ENCODE data around the gene ZBTB7C. TPM values are rescaled to one million over a fixed set of nuclear protein-coding genes. Genes with fewer than 3 reads are reported as not detected.

Gene ZBTB7C
- total and polyA plus RNA-seq, 2 of the 4 experiments (the other 2 are of a cell fraction): not detected

DNA sequence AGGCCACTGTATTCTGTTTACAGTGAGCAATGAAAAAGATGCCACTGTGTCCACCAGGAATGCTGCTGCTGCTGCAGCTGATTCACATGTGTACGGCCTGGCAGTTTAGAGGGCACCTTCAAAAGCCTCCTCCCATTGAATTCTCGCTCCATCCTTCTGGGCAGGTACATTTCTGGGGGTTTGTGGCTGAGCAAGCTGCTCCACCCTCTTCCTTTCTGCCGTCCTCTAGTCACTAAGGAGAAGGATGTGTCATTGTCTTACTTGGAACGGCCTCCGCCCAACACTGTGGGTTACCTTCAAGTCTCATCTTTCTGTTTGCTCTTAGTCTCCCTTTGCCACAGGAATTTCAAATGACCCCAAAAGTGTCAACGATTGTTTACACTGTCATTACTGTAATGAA is 182.0 kb downstream of the ZBTB7C start:
- Histone ChIP-seq H3K27ac (ENCODE audit: insufficient read depth, low read length) (no peak overlapping the region), H2AFZ (replicated peaks; ENCODE audit: low read length, poor library complexity) (peak overlapping the region; percentile 43), H3K56ac (ENCODE audit: extremely low read depth, insufficient read depth, low read length) (no peak overlapping the region), H2BK5ac (ENCODE audit: low read depth, low read length, poor library complexity, severe bottlenecking) (no peak overlapping the region), H3K18ac (ENCODE audit: low read depth, low read length) (no peak overlapping the region), H4K20me1 (ENCODE audit: insufficient read depth, low read length) (no peaks in the 10 kb centered on the region), H3K9me1 (ENCODE audit: insufficient read depth, low read length) (no peaks in the 10 kb centered on the region), H4K91ac (ENCODE audit: insufficient read depth, low read depth, low read length) (no peak overlapping the region), H3K9me3 (ENCODE audit: control insufficient read depth, insufficient read depth, low read length) (no peaks in the 10 kb centered on the region), H2BK120ac (ENCODE audit: low read depth, low read length) (no peak overlapping the region), H3K4me1 (ENCODE audit: control insufficient read depth, insufficient read depth, low read length) (no peaks in the 10 kb centered on the region), H3K36me3 (ENCODE audit: control insufficient read depth, insufficient read depth, low read length) (no peaks in the 10 kb centered on the region), H4K5ac (ENCODE audit: low read depth, low read length) (no peak overlapping the region), H3K14ac (replicated peaks; ENCODE audit: low read depth, low read length) (no peak overlapping the region), H3K4me3 (ENCODE audit: insufficient read depth, low read depth, low read length) (no peak overlapping the region), H3K9ac (ENCODE audit: low read depth, low read length) (no peak overlapping the region), H2AK5ac (ENCODE audit: low read depth, low read length) (no peak overlapping the region), H3K4ac (ENCODE audit: low read depth, low read length) (no peak overlapping the region), H3K79me1 (ENCODE audit: low read depth in 1 of 2, low read length in 2 of 2) (no peaks in the 10 kb centered on the region), H3K23ac (ENCODE audit: low read depth, low read length) (no peak overlapping the region), H2AK9ac (replicated peaks; ENCODE audit: low read depth, low read length, poor library complexity) (no peak overlapping the region), H2BK15ac (ENCODE audit: low read depth, low read length) (no peak overlapping the region), H3K4me2 (ENCODE audit: low read depth, low read length) (no peak overlapping the region), H4K8ac (ENCODE audit: low read depth in 2 of 2, low read length in 2 of 2) (no peak overlapping the region), H3K27me3 (ENCODE audit: control insufficient read depth, insufficient read depth, low read length) (peaks cover 7% of the 10 kb centered on the region; the same call in 1 of the 2 replicates), H2BK20ac (ENCODE audit: low read depth, low read length) (no peak overlapping the region)
- TF ChIP-seq CEBPB (IDR thresholded peaks at IDR 0.05; ENCODE audit: low read depth, low read length): no peak
- TF ChIP-seq, protein P1, sequence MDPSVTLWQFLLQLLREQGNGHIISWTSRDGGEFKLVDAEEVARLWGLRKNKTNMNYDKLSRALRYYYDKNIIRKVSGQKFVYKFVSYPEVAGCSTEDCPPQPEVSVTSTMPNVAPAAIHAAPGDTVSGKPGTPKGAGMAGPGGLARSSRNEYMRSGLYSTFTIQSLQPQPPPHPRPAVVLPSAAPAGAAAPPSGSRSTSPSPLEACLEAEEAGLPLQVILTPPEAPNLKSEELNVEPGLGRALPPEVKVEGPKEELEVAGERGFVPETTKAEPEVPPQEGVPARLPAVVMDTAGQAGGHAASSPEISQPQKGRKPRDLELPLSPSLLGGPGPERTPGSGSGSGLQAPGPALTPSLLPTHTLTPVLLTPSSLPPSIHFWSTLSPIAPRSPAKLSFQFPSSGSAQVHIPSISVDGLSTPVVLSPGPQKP (IDR thresholded peaks at IDR 0.05; ENCODE audit: borderline replicate concordance, low read depth, low read length): no peak
- TF ChIP-seq SMC3 (IDR thresholded peaks at IDR 0.05; ENCODE audit: low read depth, low read length): no peak
- TF ChIP-seq, protein P2, sequence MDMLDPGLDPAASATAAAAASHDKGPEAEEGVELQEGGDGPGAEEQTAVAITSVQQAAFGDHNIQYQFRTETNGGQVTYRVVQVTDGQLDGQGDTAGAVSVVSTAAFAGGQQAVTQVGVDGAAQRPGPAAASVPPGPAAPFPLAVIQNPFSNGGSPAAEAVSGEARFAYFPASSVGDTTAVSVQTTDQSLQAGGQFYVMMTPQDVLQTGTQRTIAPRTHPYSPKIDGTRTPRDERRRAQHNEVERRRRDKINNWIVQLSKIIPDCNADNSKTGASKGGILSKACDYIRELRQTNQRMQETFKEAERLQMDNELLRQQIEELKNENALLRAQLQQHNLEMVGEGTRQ (IDR thresholded peaks at IDR 0.05; ENCODE audit: low read depth, low read length): no peak
- TF ChIP-seq MAZ (IDR thresholded peaks at IDR 0.05; ENCODE audit: borderline replicate concordance, low read depth, low read length): no peak
- no peak for TF ChIP-seq BHLHE40 (IDR thresholded peaks at IDR 0.05; ENCODE audit: low read depth, low read length)
- no peak for TF ChIP-seq MAFK (IDR thresholded peaks at IDR 0.05; ENCODE audit: low read depth, low read length)
- dilution Hi-C loops (cut with HindIII; ENCODE audit: low sequenced_read_pairs, unreplicated experiment) (no loop called here), intact Hi-C loops (cut with micrococcal nuclease) (no loop called here), in situ Hi-C loops (cut with MboI; ENCODE audit: low sequenced_read_pairs) (no loop called here)
- DNase-seq (no peak), ATAC-seq (ENCODE audit: low read depth) (no peak)
- no CpG with 5 or more reads among the region's 6 CpGs for WGBS, 2 experiments (ENCODE audit: extremely low coverage in 2 of 2, insufficient read length in 1 of 2)
- POLR2A ChIA-PET (ENCODE audit: unreplicated experiment): no interaction called here
- BruUV-seq (replicated peaks): no TSS peak
- CTCF ChIA-PET: no interaction called here
